Heart left ventricle (tissue), 16 donors: ENCODE data around the gene PUS7L. TPM values are rescaled to one million over a fixed set of nuclear protein-coding genes. Genes with fewer than 3 reads are reported as not detected.

Source experiments
- ATAC-seq, 4 donors: fragments of 200-7000 bp; cut with Tn5 transposase; one replicate each; pipeline ENCODE4 v1.9.1; 2020 to 2022; ENCODE audit warnings: moderate library complexity in 4 of 4, mild to moderate bottlenecking in 3 of 4, moderate number of reproducible peaks in 1 of 4
- DNase-seq, 5 donors: peaks; one replicate each; pipeline ENCODE4 v3.0.0-alpha.2; 2020
- H3K27ac ChIP-seq, 12 donors: fragments of 200-600 bp; sonication (generic) in 4 of 12; one replicate each; pipeline versions ENCODE4 v1.5.0 to v1.8.0; 2016 to 2022; ENCODE audit warnings: mild to moderate bottlenecking in 2 of 12
- H3K27me3 ChIP-seq, 9 donors: fragments of 200-600 bp; sonication (generic) in 2 of 9; one replicate each; pipeline versions ENCODE4 v1.5.1 to v1.8.0; 2016 to 2022; ENCODE audit warnings: mild to moderate bottlenecking in 3 of 9
- H3K36me3 ChIP-seq, 9 donors: fragments of 200-600 bp; sonication (generic) in 2 of 9; one replicate each; pipeline versions ENCODE4 v1.5.0 to v1.8.0; 2018 to 2022; ENCODE audit warnings: mild to moderate bottlenecking in 2 of 9
- H3K4me1 ChIP-seq, 12 donors: fragments of 200-600 bp; sonication (generic) in 4 of 12; one replicate each; pipeline versions ENCODE4 v1.5.0 to v1.8.0; 2016 to 2022; ENCODE audit warnings: mild to moderate bottlenecking in 3 of 12
- H3K4me3 ChIP-seq, 12 donors: fragments of 200-600 bp; sonication (generic) in 4 of 12; one replicate each; pipeline versions ENCODE4 v1.5.0 to v1.8.0; 2017 to 2022; ENCODE audit warnings: mild to moderate bottlenecking in 9 of 12, moderate library complexity in 4 of 12
- H3K9me3 ChIP-seq, 12 donors: fragments of 200-600 bp; sonication (generic) in 4 of 12; one replicate each; pipeline versions ENCODE4 v1.5.0 to v1.8.0; 2016 to 2022; ENCODE audit warnings: mild to moderate bottlenecking in 1 of 12
- POLR2A ChIP-seq, 2 donors: fragments of 450-650 bp; IDR thresholded peaks; one replicate each; pipeline ENCODE4 v1.6.1; 2017; ENCODE audit warnings: antibody characterized with exemption in 2 of 2, mild to moderate bottlenecking in 2 of 2, moderate library complexity in 2 of 2
- WGBS, 4 donors: extraction: QIAGEN DNeasy Blood & Tissue Kit in 2 of 4; methylation state at CpG; one replicate each; pipeline versions ENCODE4 v1.1.5 to v1.1.7; 2013 to 2018; 5-methylcytosine and 5-hydroxymethylcytosine counted together
- intact Hi-C, 10 donors: fragments of 100-400 bp; cut with DNase I; formaldehyde crosslinking; loops; one replicate each; pipeline versions ENCODE4 v1.11.1 to v1.14.2; 2022
- long read RNA-seq, 3 donors: library from polyadenylated mRNA; unstranded; transcript quantifications; one replicate each; pipeline ENCODE4 v2.0.0, GENCODE V29; 2020 to 2021
- polyA plus RNA-seq, 2 donors: library from polyadenylated mRNA; stranded (reverse); fragments of 200-250 nt; gene quantifications; one replicate each; pipeline ENCODE4 v1.2.3, GENCODE V29; 2013
- total RNA-seq, 9 donors: library from RNA; depleted of rRNA in 2 of 9; stranded (reverse); fragments of >200 nt in 2 of 9; fragmentation: NEBNext Ultra II Directional in 3 of 9; extraction: Animal tissue kit (Norgen Biotek cat#: 25700) in 3 of 9; gene quantifications; one replicate each; pipeline versions ENCODE4 v1.1.0 to v1.2.4, GENCODE V29; 2016 to 2023
- TF ChIP-seq, protein P1 (sequence below), 12 donors: fragments of 200-600 bp; sonication (generic) in 4 of 12; IDR thresholded peaks; one replicate each; pipeline versions ENCODE4 v1.5.0 to v1.8.0; 2018 to 2022; ENCODE audit warnings: antibody characterized with exemption in 12 of 12, mild to moderate bottlenecking in 5 of 12
- donor health status: ischemic (EF 13 %, LVEDD 7.1; RV severe dilation, severe dysfunction).
- donor health status: healthy with polysubstance abuse.
- donor health status: DM: no; HTN: yes; CAD: no.
- donor health status: DM: no; HTN: no; CAD: no.
- donor health status: ischemic (EF 25% LVEDD 6.9; RV normal size, moderate dysfunction).
- donor health status: ischemic (EF 25% LVEDD 5.7; RV mildly dilated, moderate dysfunction).
- donor health status: healthy.
- donor health status: DM: yes; HTN: yes; CAD: no.
- donor health status: ischemic (EF 35%, LVEDD 5.7; RV mildly dilated, moderate dysfunction).
- donor health status: nonischemic (EF 11% LVEDD 7.7; RV severe dilation, severe dysfunction).
- donor health status: DM: yes; HTN: yes; CAD: no.
- donor health status: PGD.
- donor health status: ischemic (EF 29% LVEDD 5.4; RV normal size, mild dysfunction).
- donor health status: nonischemic (EF 23%, LVEDD 6.1; RV moderate dilation, normal function).

PUS7L gene
- total RNA-seq (1 to 10 TPM; 3.7 to 7.6 (median 5.3) TPM), polyA plus RNA-seq (1 to 10 TPM in 1 of 2 donors, under 1 TPM in 1; 0.80 to 2.9 TPM)
- long read RNA-seq, donor 1, partial matches to known transcripts = 1 of 2 reads
- long read RNA-seq, donor 1, other reads (novel, unspliced or antisense) = 1 of 2 reads
- long read RNA-seq, donor 2, full-length matches to known transcripts = 2 of 9 reads
- long read RNA-seq, donor 2, partial matches to known transcripts = 6 of 9 reads
- long read RNA-seq, donor 2, other reads (novel, unspliced or antisense) = 1 of 9 reads
- long read RNA-seq, donor 3, partial matches to known transcripts = 1 of 1 reads
- long read RNA-seq, donor 3, other reads (novel, unspliced or antisense) = 0 of 1 reads

GRCh38 chr12:43758728-43759563 is at the start of gene PUS7L, which contains the start of gene IRAK4:
PUS7L (minus strand) TSS chr12:43758790; CDS start chr12:43755245, 3,545 bp downstream.
IRAK4 (plus strand) TSS chr12:43758951; CDS start chr12:43768112, 9,161 bp downstream.
- Histone ChIP-seq H3K4me3 (peak within 1 kb of the TSS; percentile 45 to 92 (median 78)), H3K4me1 (peaks cover 0 to 45% (median 18%) of the 10 kb centered on the region in 12 donors), H3K27ac (peak within 1 kb of the TSS; percentile 41 to 94 (median 81)), H3K36me3 (peaks cover 0 to 12% (median 9%) of the 10 kb centered on the region in 9 donors), H3K27me3 (no peaks in the 10 kb centered on the region), H3K9me3 (no peaks in the 10 kb centered on the region)
- ATAC-seq = peak; percentile 99 to 100 (median 100)
- TF ChIP-seq, protein P1, sequence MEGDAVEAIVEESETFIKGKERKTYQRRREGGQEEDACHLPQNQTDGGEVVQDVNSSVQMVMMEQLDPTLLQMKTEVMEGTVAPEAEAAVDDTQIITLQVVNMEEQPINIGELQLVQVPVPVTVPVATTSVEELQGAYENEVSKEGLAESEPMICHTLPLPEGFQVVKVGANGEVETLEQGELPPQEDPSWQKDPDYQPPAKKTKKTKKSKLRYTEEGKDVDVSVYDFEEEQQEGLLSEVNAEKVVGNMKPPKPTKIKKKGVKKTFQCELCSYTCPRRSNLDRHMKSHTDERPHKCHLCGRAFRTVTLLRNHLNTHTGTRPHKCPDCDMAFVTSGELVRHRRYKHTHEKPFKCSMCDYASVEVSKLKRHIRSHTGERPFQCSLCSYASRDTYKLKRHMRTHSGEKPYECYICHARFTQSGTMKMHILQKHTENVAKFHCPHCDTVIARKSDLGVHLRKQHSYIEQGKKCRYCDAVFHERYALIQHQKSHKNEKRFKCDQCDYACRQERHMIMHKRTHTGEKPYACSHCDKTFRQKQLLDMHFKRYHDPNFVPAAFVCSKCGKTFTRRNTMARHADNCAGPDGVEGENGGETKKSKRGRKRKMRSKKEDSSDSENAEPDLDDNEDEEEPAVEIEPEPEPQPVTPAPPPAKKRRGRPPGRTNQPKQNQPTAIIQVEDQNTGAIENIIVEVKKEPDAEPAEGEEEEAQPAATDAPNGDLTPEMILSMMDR (IDR thresholded peaks at IDR 0.05) = peak in 11 of 12 donors; percentile 22 to 76 (median 40)
- peak in 1 of 2 donors; percentile 65 for TF ChIP-seq POLR2A (IDR thresholded peaks at IDR 0.05)
- peak; percentile 92 to 97 (median 96) for DNase-seq
- 0 to 4% (median 1%) methylated on average over 44 to 54 of the region's 54 CpGs for WGBS, 4 donors
- intact Hi-C loops = loop anchor here in 7 of 10 donors (1.0 to 10.0 kb wide), 5 partner anchors 46 to 126 kb away; partner anchors contain the start of gene TWF1 (in 4 of the 7)

DNA sequence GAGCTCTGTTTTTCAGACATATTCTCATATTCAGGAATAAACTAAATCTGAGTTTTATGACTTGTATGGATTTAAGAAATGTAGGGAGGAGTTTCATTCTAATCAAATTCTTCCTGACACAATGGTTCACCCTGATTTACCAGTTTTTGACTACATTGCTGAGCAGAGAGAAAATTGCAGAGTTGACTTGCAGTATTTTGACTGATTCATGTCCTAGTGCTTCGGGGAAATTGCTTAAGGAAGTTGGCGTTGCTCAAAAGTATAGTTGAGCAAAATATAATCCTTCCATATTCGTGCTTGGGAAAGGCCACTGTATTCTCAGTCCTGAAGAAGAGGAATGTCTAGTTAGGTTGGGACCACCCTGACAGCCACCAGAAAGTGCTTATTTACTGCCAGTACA is 48.8 kb upstream of the PUS7L start:
- peaks cover 0 to 38% (median 23%) of the 10 kb centered on the region in 12 donors for H3K4me1 ChIP-seq
- H3K4me3 ChIP-seq = peak overlapping the region in 1 of 12 donors; percentile 63
- no peaks in the 10 kb centered on the region for H3K9me3 ChIP-seq
- 74 to 96% (median 85%) methylated on average over 3 of the region's 3 CpGs for WGBS, 4 donors
- peak overlapping the region in 5 of 12 donors; percentile 87 to 98 (median 96) for H3K27ac ChIP-seq
- ATAC-seq (no peak), DNase-seq (no peak)
- peaks cover 0 to 18% (median 12%) of the 10 kb centered on the region in 9 donors for H3K36me3 ChIP-seq
- TF ChIP-seq POLR2A (IDR thresholded peaks at IDR 0.05) = no peak
- TF ChIP-seq, protein P1 (IDR thresholded peaks at IDR 0.05) = no peak
- intact Hi-C loops = loop anchor here in 6 of 10 donors (2.0 to 10.0 kb wide), 6 partner anchors 27 to 77 kb away; partner anchors contain the start of genes IRAK4 (in 4 of the 6), PUS7L (in 4 of the 6) and TMEM117 (in 1 of the 6)
- H3K27me3 ChIP-seq = no peaks in the 10 kb centered on the region

GRCh38 chr12:43806737-43807072 is 48.1 kb upstream of the PUS7L start:
- 3 to 8% (median 6%) methylated on average over 3 of the region's 3 CpGs for WGBS, 4 donors
- no peak for TF ChIP-seq POLR2A (IDR thresholded peaks at IDR 0.05)
- TF ChIP-seq, protein P1 (IDR thresholded peaks at IDR 0.05) = no peak

More at GRCh38 chr12:43806737-43807072, 48.1 kb upstream of the PUS7L start:
- Histone ChIP-seq H3K36me3 (peaks cover 0 to 25% (median 17%) of the 10 kb centered on the region in 9 donors), H3K4me3 (peak overlapping the region; percentile 63 to 99 (median 88)), H3K9me3 (no peaks in the 10 kb centered on the region), H3K4me1 (peaks cover 0 to 38% (median 23%) of the 10 kb centered on the region in 12 donors), H3K27me3 (no peaks in the 10 kb centered on the region), H3K27ac (peak overlapping the region; percentile 87 to 98 (median 95))
- ATAC-seq = no peak
- no peak for DNase-seq
- intact Hi-C loops = loop anchor here in 6 of 10 donors (1.0 to 10.0 kb wide), 8 partner anchors 28 to 78 kb away; partner anchors contain the start of genes IRAK4 (in 4 of the 6), PUS7L (in 4 of the 6) and TMEM117 (in 2 of the 6)
